Heart left ventricle (tissue), 16 donors: ENCODE results near the gene KCNK13. TPM values are rescaled to one million over a fixed set of nuclear protein-coding genes. Genes with fewer than 3 reads are reported as not detected.
A peak's percentile ranks its signal among the peaks of the same experiment; 100 is the strongest.
"Not testable (repeated sequence)": the region's sequence is repeated elsewhere in the genome, so short reads cannot be mapped to it uniquely, and the experiment has no call there.

Experiments
- ATAC-seq, 4 donors: fragments of 200-7000 bp; cut with Tn5 transposase; one replicate each; pipeline ENCODE4 v1.9.1; 2020 to 2022; ENCODE audit warnings: moderate library complexity in 4 of 4, mild to moderate bottlenecking in 3 of 4, moderate number of reproducible peaks in 1 of 4
- DNase-seq, 5 donors: peaks; one replicate each; pipeline ENCODE4 v3.0.0-alpha.2; 2020
- H3K27ac ChIP-seq, 12 donors: fragments of 200-600 bp; sonication (generic) in 4 of 12; one replicate each; pipeline versions ENCODE4 v1.5.0 to v1.8.0; 2016 to 2022; ENCODE audit warnings: mild to moderate bottlenecking in 2 of 12
- H3K27me3 ChIP-seq, 9 donors: fragments of 200-600 bp; sonication (generic) in 2 of 9; one replicate each; pipeline versions ENCODE4 v1.5.1 to v1.8.0; 2016 to 2022; ENCODE audit warnings: mild to moderate bottlenecking in 3 of 9
- H3K36me3 ChIP-seq, 9 donors: fragments of 200-600 bp; sonication (generic) in 2 of 9; one replicate each; pipeline versions ENCODE4 v1.5.0 to v1.8.0; 2018 to 2022; ENCODE audit warnings: mild to moderate bottlenecking in 2 of 9
- H3K4me1 ChIP-seq, 12 donors: fragments of 200-600 bp; sonication (generic) in 4 of 12; one replicate each; pipeline versions ENCODE4 v1.5.0 to v1.8.0; 2016 to 2022; ENCODE audit warnings: mild to moderate bottlenecking in 3 of 12
- H3K4me3 ChIP-seq, 12 donors: fragments of 200-600 bp; sonication (generic) in 4 of 12; one replicate each; pipeline versions ENCODE4 v1.5.0 to v1.8.0; 2017 to 2022; ENCODE audit warnings: mild to moderate bottlenecking in 9 of 12, moderate library complexity in 4 of 12
- H3K9me3 ChIP-seq, 12 donors: fragments of 200-600 bp; sonication (generic) in 4 of 12; one replicate each; pipeline versions ENCODE4 v1.5.0 to v1.8.0; 2016 to 2022; ENCODE audit warnings: mild to moderate bottlenecking in 1 of 12
- CTCF ChIP-seq, 12 donors: fragments of 200-600 bp; sonication (generic) in 4 of 12; IDR thresholded peaks; one replicate each; pipeline versions ENCODE4 v1.5.0 to v1.8.0; 2018 to 2022; ENCODE audit warnings: antibody characterized with exemption in 12 of 12, mild to moderate bottlenecking in 5 of 12
- POLR2A ChIP-seq, 2 donors: fragments of 450-650 bp; IDR thresholded peaks; one replicate each; pipeline ENCODE4 v1.6.1; 2017; ENCODE audit warnings: antibody characterized with exemption in 2 of 2, mild to moderate bottlenecking in 2 of 2, moderate library complexity in 2 of 2
- WGBS, 4 donors: extraction: QIAGEN DNeasy Blood & Tissue Kit in 2 of 4; methylation state at CpG; one replicate each; pipeline versions ENCODE4 v1.1.5 to v1.1.7; 2013 to 2018; 5-methylcytosine and 5-hydroxymethylcytosine counted together
- intact Hi-C, 10 donors: fragments of 100-400 bp; cut with DNase I; formaldehyde crosslinking; loops; one replicate each; pipeline versions ENCODE4 v1.11.1 to v1.14.2; 2022
- polyA plus RNA-seq, 2 donors: library from polyadenylated mRNA; stranded (reverse); fragments of 200-250 nt; gene quantifications; one replicate each; pipeline ENCODE4 v1.2.3, GENCODE V29; 2013
- total RNA-seq, 9 donors: library from RNA; depleted of rRNA in 2 of 9; stranded (reverse); fragments of >200 nt in 2 of 9; fragmentation: NEBNext Ultra II Directional in 3 of 9; extraction: Animal tissue kit (Norgen Biotek cat#: 25700) in 3 of 9; gene quantifications; one replicate each; pipeline versions ENCODE4 v1.1.0 to v1.2.4, GENCODE V29; 2016 to 2023
- donor health status: ischemic (EF 13 %, LVEDD 7.1; RV severe dilation, severe dysfunction).
- donor health status: healthy with polysubstance abuse.
- donor health status: DM: no; HTN: yes; CAD: no.
- donor health status: DM: no; HTN: no; CAD: no.
- donor health status: ischemic (EF 25% LVEDD 6.9; RV normal size, moderate dysfunction).
- donor health status: ischemic (EF 25% LVEDD 5.7; RV mildly dilated, moderate dysfunction).
- donor health status: healthy.
- donor health status: DM: yes; HTN: yes; CAD: no.
- donor health status: ischemic (EF 35%, LVEDD 5.7; RV mildly dilated, moderate dysfunction).
- donor health status: nonischemic (EF 11% LVEDD 7.7; RV severe dilation, severe dysfunction).
- donor health status: DM: yes; HTN: yes; CAD: no.
- donor health status: PGD.
- donor health status: ischemic (EF 29% LVEDD 5.4; RV normal size, mild dysfunction).
- donor health status: nonischemic (EF 23%, LVEDD 6.1; RV moderate dilation, normal function).

KCNK13 gene
- total and polyA plus RNA-seq, 11 donors, result 0.16 to 10.7 (median 1.3) TPM

- H3K4me3 ChIP-seq, result no peak overlapping the region
- no peaks in the 10 kb centered on the region for H3K9me3 ChIP-seq
- H3K27ac ChIP-seq, result peak overlapping the region in 5 of 12 donors; percentile 9 to 85 (median 41)
- no peak for TF ChIP-seq CTCF (IDR thresholded peaks at IDR 0.05)
- no peak for TF ChIP-seq POLR2A (IDR thresholded peaks at IDR 0.05)
- DNase-seq (no peak), ATAC-seq (no peak)
- WGBS, 4 donors, result 67 to 89% (median 85%) methylated on average over 2 of the region's 2 CpGs
- no peaks in the 10 kb centered on the region for H3K36me3 ChIP-seq
- no peaks in the 10 kb centered on the region for H3K27me3 ChIP-seq
- peaks cover 0 to 8% (median 1%) of the 10 kb centered on the region in 12 donors for H3K4me1 ChIP-seq
- intact Hi-C loops, result no loop called here
These were observed 26.4 kb downstream of the KCNK13 start for GRCh38 chr14:90088176-90088575.

GRCh38 chr14:90089486-90089885, 27.7 kb downstream of the KCNK13 start:
- ATAC-seq, H3K4me3 ChIP-seq, H3K27me3 ChIP-seq, H3K27ac ChIP-seq, H3K9me3 ChIP-seq, DNase-seq, intact Hi-C loops, H3K4me1 ChIP-seq, H3K36me3 ChIP-seq: not testable (repeated sequence)
- WGBS, 4 donors, result 60 to 65% (median 63%) methylated on average over 5 to 6 of the region's 6 CpGs

- Histone ChIP-seq H3K27me3 (no peaks in the 10 kb centered on the region), H3K36me3 (no peaks in the 10 kb centered on the region)
- peak in 2 of 4 donors; percentile 34 to 68 for ATAC-seq
These were observed 29.6 kb downstream of the KCNK13 start for GRCh38 chr14:90091393-90091792.

GRCh38 chr14:90093942-90094595, 32.3 kb downstream of the KCNK13 start:
- Histone ChIP-seq H3K27ac (peak overlapping the region in 1 of 12 donors; percentile 18), H3K36me3 (no peaks in the 10 kb centered on the region), H3K9me3 (no peaks in the 10 kb centered on the region), H3K4me1 (peaks cover 0 to 8% (median 0%) of the 10 kb centered on the region in 12 donors), H3K27me3 (no peaks in the 10 kb centered on the region), H3K4me3 (no peak overlapping the region)
- TF ChIP-seq CTCF (IDR thresholded peaks at IDR 0.05), result no peak
- no peak for TF ChIP-seq POLR2A (IDR thresholded peaks at IDR 0.05)
- intact Hi-C loops, result no loop called here
- DNase-seq (no peak), ATAC-seq (no peak)
- WGBS, 4 donors, result 63 to 79% (median 73%) methylated on average over 2 of the region's 2 CpGs

More at GRCh38 chr14:90091393-90091792, 29.6 kb downstream of the KCNK13 start:
- no peak for DNase-seq
- intact Hi-C loops, result no loop called here
- TF ChIP-seq CTCF (IDR thresholded peaks at IDR 0.05) (no peak), POLR2A (IDR thresholded peaks at IDR 0.05) (no peak)
- Histone ChIP-seq H3K27ac (peak overlapping the region in 1 of 12 donors; percentile 40), H3K4me1 (peaks cover 0 to 8% (median 1%) of the 10 kb centered on the region in 12 donors), H3K4me3 (no peak overlapping the region), H3K9me3 (no peaks in the 10 kb centered on the region)
- 10 to 17% (median 13%) methylated on average over 1 of the region's 1 CpG for WGBS, 4 donors

- TF ChIP-seq POLR2A (IDR thresholded peaks at IDR 0.05) (no peak), CTCF (IDR thresholded peaks at IDR 0.05) (no peak)
- ATAC-seq, result no peak
- 89 to 92% (median 91%) methylated on average over 4 of the region's 4 CpGs for WGBS, 4 donors
- intact Hi-C loops, result no loop called here
- H3K27ac ChIP-seq, result no peak overlapping the region
- no peaks in the 10 kb centered on the region for H3K36me3 ChIP-seq
- no peak overlapping the region for H3K4me3 ChIP-seq
- no peaks in the 10 kb centered on the region for H3K27me3 ChIP-seq
- peaks cover 0 to 8% (median 0%) of the 10 kb centered on the region in 12 donors for H3K4me1 ChIP-seq
- DNase-seq, result no peak
- no peaks in the 10 kb centered on the region for H3K9me3 ChIP-seq
These were observed 33.3 kb downstream of the KCNK13 start for GRCh38 chr14:90095096-90095495.
